H1 (cell line): ENCODE data around the gene XPNPEP1.

Experiments used
- POLR2AphosphoS5 ChIP-seq: IDR thresholded peaks from 2 replicates; pipeline ENCODE4 v1.6.1; 2011; ENCODE audit warnings: low read depth, low read length
- TAF1 ChIP-seq: IDR thresholded peaks from 2 replicates; pipeline ENCODE4 v1.6.1; 2011; ENCODE audit warnings: mild to moderate bottlenecking, low read depth, low read length
- TF ChIP-seq, protein P1 (sequence below), 3 experiments: IDR thresholded peaks; 1 replicate in 2 of 3; 2 replicates in 1 of 3; pipeline versions ENCODE4 v1.5.1 to v1.6.1; 2011; ENCODE audit warnings: low read length in 3 of 3, mild to moderate bottlenecking in 3 of 3, inconsistent platforms in 2 of 3, low read depth in 1 of 3, moderate library complexity in 1 of 3; ENCODE audit not compliant: insufficient read depth in 1 of 3; ENCODE audit errors: control extremely low read depth in 1 of 3

- TF ChIP-seq TAF1 (no peak), POLR2AphosphoS5 (no peak)
- TF ChIP-seq, protein P1, sequence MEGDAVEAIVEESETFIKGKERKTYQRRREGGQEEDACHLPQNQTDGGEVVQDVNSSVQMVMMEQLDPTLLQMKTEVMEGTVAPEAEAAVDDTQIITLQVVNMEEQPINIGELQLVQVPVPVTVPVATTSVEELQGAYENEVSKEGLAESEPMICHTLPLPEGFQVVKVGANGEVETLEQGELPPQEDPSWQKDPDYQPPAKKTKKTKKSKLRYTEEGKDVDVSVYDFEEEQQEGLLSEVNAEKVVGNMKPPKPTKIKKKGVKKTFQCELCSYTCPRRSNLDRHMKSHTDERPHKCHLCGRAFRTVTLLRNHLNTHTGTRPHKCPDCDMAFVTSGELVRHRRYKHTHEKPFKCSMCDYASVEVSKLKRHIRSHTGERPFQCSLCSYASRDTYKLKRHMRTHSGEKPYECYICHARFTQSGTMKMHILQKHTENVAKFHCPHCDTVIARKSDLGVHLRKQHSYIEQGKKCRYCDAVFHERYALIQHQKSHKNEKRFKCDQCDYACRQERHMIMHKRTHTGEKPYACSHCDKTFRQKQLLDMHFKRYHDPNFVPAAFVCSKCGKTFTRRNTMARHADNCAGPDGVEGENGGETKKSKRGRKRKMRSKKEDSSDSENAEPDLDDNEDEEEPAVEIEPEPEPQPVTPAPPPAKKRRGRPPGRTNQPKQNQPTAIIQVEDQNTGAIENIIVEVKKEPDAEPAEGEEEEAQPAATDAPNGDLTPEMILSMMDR (IDR thresholded peaks at IDR 0.05; ENCODE audit: control extremely low read depth in 1 of 3, insufficient read depth in 1 of 3, low read depth in 1 of 3, low read length in 3 of 3), result no peak
Observed at GRCh38 chr10:109932968-109933367, 9.7 kb upstream of the XPNPEP1 start.
